Adrenal gland (tissue), 12 donors: ENCODE data around the gene UNC13C. TPM values are rescaled to one million over a fixed set of nuclear protein-coding genes. Genes with fewer than 3 reads are reported as not detected.

Source experiments
- DNase-seq, 7 donors: peaks; one replicate each; pipeline ENCODE4 v3.0.0-alpha.2; 2019 to 2020
- H3K27ac ChIP-seq, 5 donors: fragments of 200-600 bp; sonication (generic) in 4 of 5; 1 replicate in 3 of 5; 2 replicates in 2 of 5; pipeline versions ENCODE4 v1.5.1 to v1.8.0; 2016 to 2020; ENCODE audit warnings: mild to moderate bottlenecking in 1 of 5
- H3K27me3 ChIP-seq: fragments of 200-600 bp; 2 replicates; pipeline ENCODE4 v1.8.0; 2021
- H3K36me3 ChIP-seq, 2 donors: fragments of 200-600 bp; replicated peaks in 1 of 2; 1 replicate in 1 of 2; 2 replicates in 1 of 2; pipeline versions ENCODE4 v1.5.1 to v1.8.0; 2018 to 2022
- H3K4me1 ChIP-seq, 2 donors: fragments of 200-600 bp; replicated peaks in 1 of 2; 1 replicate in 1 of 2; 2 replicates in 1 of 2; pipeline versions ENCODE4 v1.5.1 to v1.8.0; 2018 to 2021
- H3K4me3 ChIP-seq, 4 donors: fragments of 200-600 bp; sonication (generic) in 3 of 4; one replicate each; pipeline ENCODE4 v1.5.1; 2016 to 2018
- H3K9me3 ChIP-seq, 3 donors: fragments of 200-600 bp; sonication (generic) in 1 of 3; replicated peaks in 1 of 3; 1 replicate in 2 of 3; 2 replicates in 1 of 3; pipeline versions ENCODE4 v1.5.1 to v1.8.0; 2016 to 2021
- POLR2A ChIP-seq, 2 donors: fragments of 450-650 bp; IDR thresholded peaks; one replicate each; pipeline ENCODE4 v1.6.1; 2017; ENCODE audit warnings: antibody characterized with exemption in 2 of 2, mild to moderate bottlenecking in 2 of 2, moderate library complexity in 1 of 2
- WGBS, 4 donors: extraction: QIAGEN DNeasy Blood & Tissue Kit in 2 of 4; methylation state at CpG; one replicate each; pipeline versions ENCODE4 v1.1.5 to v1.1.7; 2013 to 2017; 5-methylcytosine and 5-hydroxymethylcytosine counted together
- intact Hi-C, 2 donors: fragments of 100-400 bp; cut with DNase I; formaldehyde crosslinking; loops; one replicate each; pipeline versions ENCODE4 v1.14.1 to v1.15.0; 2022 to 2023
- polyA plus RNA-seq, 3 donors: library from polyadenylated mRNA; stranded (reverse); fragments of 200-250 nt in 2 of 3; fragments of 350-450 nt in 1 of 3; fragmentation: Illumina TruSeq in 1 of 3; extraction: RNeasy Lipid Tissue Mini Kit (QIAGEN cat#74804) in 1 of 3; gene quantifications; one replicate each; pipeline ENCODE4 v1.2.3, GENCODE V29; 2013 to 2014
- total RNA-seq, 9 donors: library from RNA; depleted of rRNA in 4 of 9; stranded (reverse); fragments of >200 nt in 4 of 9; fragments of 120-200 nt in 1 of 9; fragmentation: NEBNext Ultra II Directional in 1 of 9; extraction: Animal tissue kit (Norgen Biotek cat#: 25700) in 1 of 9; gene quantifications; one replicate each; pipeline versions ENCODE4 v1.1.0 to v1.2.4, GENCODE V29; 2013 to 2023
- TF ChIP-seq, protein P1 (sequence below), 6 experiments: fragments of 450-650 bp in 4 of 6; fragments of 200-600 bp in 2 of 6; sonication (generic) in 1 of 6; IDR thresholded peaks; 1 replicate in 5 of 6; 2 replicates in 1 of 6; pipeline versions ENCODE4 v1.5.1 to v1.8.0; 2016 to 2021; ENCODE audit warnings: antibody characterized with exemption in 6 of 6, mild to moderate bottlenecking in 2 of 6, moderate library complexity in 1 of 6
- donor health status: healthy with polysubstance abuse.
- donor health status: Bipolar disorder and iron deficiency.
- donor health status: DM: yes; HTN: yes; CAD: no.
- donor health status: DM: no; HTN: no; CAD: no.
- donor health status: DM: no; HTN: no; CAD: no.
- donor health status: DM: yes; HTN: yes; CAD: no.

Gene UNC13C
- total and polyA plus RNA-seq, 12 donors: 0.04 to 0.61 (median 0.20) TPM; not detected in 4

DNA sequence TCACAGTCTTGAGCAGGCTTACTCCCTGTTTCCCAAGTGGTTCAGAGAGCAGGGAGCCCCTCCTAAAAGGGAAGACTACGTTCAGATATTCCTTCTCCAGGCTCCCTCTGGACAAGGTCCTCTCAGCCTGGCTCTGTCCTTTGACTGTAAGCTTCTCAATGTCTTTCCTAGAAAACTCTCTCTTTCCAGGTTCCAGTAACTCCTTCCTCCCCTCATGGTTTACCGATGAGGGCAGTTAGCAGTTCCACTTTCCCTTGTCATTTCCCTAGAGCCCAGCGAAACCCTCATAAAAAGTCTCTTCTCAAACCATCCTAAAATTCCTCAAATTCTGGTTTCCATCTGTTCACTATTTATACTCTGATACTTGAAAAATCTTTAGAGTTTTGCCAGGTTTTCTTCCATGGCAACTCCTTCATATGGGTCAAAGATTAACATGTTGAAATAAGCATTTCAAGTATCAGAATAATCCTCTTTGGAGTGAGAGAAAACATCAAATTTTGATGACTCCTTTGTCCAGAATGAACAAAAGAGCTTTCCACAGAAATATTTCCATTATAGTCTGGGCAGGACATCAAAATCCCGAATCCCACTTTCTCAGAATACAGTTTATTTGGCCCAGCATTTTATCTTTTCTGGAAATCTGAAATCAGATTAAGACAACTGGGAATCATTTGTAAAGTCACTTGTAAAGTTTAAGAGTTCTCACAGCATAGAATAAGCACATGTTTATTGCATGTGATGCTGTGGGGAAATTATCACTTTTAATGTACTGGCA, 599.4 kb downstream of the UNC13C start:
- 47 to 56% (median 53%) methylated on average over 4 of the region's 4 CpGs for WGBS, 4 donors
- Histone ChIP-seq H3K4me1 (no peaks in the 10 kb centered on the region), H3K27me3 (no peaks in the 10 kb centered on the region), H3K36me3 (no peaks in the 10 kb centered on the region), H3K9me3 (no peaks in the 10 kb centered on the region), H3K27ac (no peak overlapping the region), H3K4me3 (no peak overlapping the region)
- no peak for DNase-seq
- intact Hi-C loops: no loop called here
- TF ChIP-seq POLR2A (IDR thresholded peaks at IDR 0.05): no peak
- TF ChIP-seq, protein P1, sequence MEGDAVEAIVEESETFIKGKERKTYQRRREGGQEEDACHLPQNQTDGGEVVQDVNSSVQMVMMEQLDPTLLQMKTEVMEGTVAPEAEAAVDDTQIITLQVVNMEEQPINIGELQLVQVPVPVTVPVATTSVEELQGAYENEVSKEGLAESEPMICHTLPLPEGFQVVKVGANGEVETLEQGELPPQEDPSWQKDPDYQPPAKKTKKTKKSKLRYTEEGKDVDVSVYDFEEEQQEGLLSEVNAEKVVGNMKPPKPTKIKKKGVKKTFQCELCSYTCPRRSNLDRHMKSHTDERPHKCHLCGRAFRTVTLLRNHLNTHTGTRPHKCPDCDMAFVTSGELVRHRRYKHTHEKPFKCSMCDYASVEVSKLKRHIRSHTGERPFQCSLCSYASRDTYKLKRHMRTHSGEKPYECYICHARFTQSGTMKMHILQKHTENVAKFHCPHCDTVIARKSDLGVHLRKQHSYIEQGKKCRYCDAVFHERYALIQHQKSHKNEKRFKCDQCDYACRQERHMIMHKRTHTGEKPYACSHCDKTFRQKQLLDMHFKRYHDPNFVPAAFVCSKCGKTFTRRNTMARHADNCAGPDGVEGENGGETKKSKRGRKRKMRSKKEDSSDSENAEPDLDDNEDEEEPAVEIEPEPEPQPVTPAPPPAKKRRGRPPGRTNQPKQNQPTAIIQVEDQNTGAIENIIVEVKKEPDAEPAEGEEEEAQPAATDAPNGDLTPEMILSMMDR (IDR thresholded peaks at IDR 0.05): no peak

DNA sequence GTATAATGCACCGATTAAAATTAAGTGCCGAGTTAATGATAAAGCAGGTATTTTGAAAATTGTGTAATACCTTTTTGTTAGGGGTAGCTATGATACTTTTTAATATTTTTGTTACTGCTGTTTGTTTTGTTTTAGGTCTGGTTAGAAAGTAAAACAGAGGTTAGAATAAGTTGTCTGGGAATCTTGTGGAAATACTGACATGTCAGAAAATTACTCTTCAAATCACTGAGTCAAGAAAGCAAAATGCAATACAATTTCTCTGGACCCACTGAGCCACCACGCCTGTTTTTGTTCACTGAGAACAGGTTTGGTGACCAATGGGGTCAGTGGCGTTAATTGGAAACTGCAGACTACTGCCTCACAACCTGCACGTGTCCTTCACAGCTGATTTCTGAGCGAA, 601.6 kb downstream of the UNC13C start:
- Histone ChIP-seq H3K27ac (no peak overlapping the region), H3K27me3 (no peaks in the 10 kb centered on the region), H3K36me3 (no peaks in the 10 kb centered on the region), H3K4me3 (no peak overlapping the region), H3K9me3 (no peaks in the 10 kb centered on the region), H3K4me1 (no peaks in the 10 kb centered on the region)
- intact Hi-C loops: no loop called here
- TF ChIP-seq, protein P1 (IDR thresholded peaks at IDR 0.05): no peak
- no peak for TF ChIP-seq POLR2A (IDR thresholded peaks at IDR 0.05)
- no peak for DNase-seq
- 77 to 86% (median 79%) methylated on average over 6 of the region's 6 CpGs for WGBS, 4 donors

DNA sequence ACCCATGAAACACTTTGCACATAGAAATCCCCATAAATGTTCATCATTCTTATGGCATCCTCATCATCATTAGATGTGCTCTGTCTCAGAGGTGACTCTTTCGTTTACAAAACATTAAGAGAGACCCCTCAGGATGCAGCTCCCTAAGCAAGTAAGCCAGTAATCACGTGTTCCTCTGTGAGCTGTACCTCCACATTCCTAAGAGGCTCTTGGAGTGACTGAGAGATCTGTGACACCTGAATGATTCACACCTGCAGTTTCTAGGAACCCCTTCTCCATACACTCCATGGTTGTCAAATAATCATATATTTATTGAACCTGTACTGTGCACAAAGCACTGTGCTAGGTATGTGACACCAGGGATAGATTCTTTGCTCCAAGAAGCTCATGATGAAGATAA, 602.4 kb downstream of the UNC13C start:
- no peaks in the 10 kb centered on the region for H3K27me3 ChIP-seq
- intact Hi-C loops: no loop called here
- no peak for DNase-seq
- 42 to 68% (median 63%) methylated on average over 2 of the region's 2 CpGs for WGBS, 4 donors
- no peaks in the 10 kb centered on the region for H3K9me3 ChIP-seq
- H3K4me1 ChIP-seq: no peaks in the 10 kb centered on the region
- H3K27ac ChIP-seq: no peak overlapping the region
- no peak overlapping the region for H3K4me3 ChIP-seq
- H3K36me3 ChIP-seq: no peaks in the 10 kb centered on the region
- TF ChIP-seq POLR2A (IDR thresholded peaks at IDR 0.05): no peak
- TF ChIP-seq, protein P1 (IDR thresholded peaks at IDR 0.05): no peak

DNA sequence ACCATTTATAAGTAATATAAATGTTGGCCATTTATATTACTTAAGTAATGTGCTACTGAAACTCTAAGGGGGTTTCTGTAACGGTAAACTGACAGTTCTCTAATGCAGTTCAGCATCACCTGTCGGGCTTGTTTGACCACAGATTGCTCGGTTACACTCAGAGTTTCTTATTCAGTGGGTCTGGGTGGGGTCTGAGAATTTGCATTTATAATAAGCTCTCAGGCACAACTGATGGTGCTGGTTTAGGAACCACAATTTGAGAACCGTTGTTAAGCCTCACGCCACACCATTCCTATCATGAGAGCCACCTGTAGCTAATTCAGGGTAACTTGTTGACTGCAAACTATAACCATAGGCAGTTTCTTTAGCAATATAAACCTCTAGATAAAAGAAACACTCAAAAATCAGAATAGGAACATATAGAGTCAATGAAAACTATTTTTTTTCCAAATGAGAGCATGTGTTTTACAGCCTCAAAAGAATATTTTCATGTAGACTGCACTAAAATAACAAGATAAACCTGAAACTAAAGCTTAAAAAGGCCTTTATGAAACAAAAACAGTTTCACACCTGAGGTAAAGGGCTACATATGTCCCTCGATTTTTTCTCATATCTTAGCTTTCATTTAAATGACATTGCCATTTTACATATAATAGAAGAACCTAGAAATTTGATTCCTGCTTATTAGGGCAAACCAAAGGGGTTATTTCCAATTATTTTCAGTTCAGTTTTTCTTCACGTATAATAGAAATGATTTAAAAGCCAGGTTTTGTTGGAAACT, 604.8 kb downstream of the UNC13C start:
- no peak for TF ChIP-seq POLR2A (IDR thresholded peaks at IDR 0.05)
- TF ChIP-seq, protein P1 (IDR thresholded peaks at IDR 0.05): no peak
- no peaks in the 10 kb centered on the region for H3K36me3 ChIP-seq
- H3K9me3 ChIP-seq: no peaks in the 10 kb centered on the region
- WGBS, 4 donors: 79 to 85% (median 80%) methylated on average over 7 of the region's 7 CpGs
- intact Hi-C loops: no loop called here
- DNase-seq: no peak
- H3K4me3 ChIP-seq: no peak overlapping the region
- H3K27ac ChIP-seq: no peak overlapping the region
- H3K27me3 ChIP-seq: no peaks in the 10 kb centered on the region
- H3K4me1 ChIP-seq: no peaks in the 10 kb centered on the region
